HL-60 (cell line): ENCODE data around the gene UHRF1.

Source experiments
- CTCF ChIP-seq: IDR thresholded peaks from one replicate; pipeline ENCODE4 v1.5.1; 2011; ENCODE audit warnings: low read length, control low read depth, inconsistent platforms; ENCODE audit not compliant: insufficient read depth
- GABPA ChIP-seq: IDR thresholded peaks from 2 replicates; pipeline ENCODE4 v1.6.1; 2012; ENCODE audit warnings: low read depth
- POLR2AphosphoS5 ChIP-seq: IDR thresholded peaks from 2 replicates; pipeline ENCODE4 v1.6.1; 2012; ENCODE audit warnings: low read depth

- TF ChIP-seq POLR2AphosphoS5 (no peak), CTCF (no peak), GABPA (no peak)
Observed at GRCh38 chr19:4966591-4966990, 57.3 kb downstream of the UHRF1 start.
